ENCODE results near the gene TNS1. TPM values are rescaled to one million over a fixed set of nuclear protein-coding genes. Genes with fewer than 3 reads are reported as not detected.

The TNS1 gene
- total RNA-seq, 2 donors from 2014 or later = 0.27 to 5.1 TPM

DNA sequence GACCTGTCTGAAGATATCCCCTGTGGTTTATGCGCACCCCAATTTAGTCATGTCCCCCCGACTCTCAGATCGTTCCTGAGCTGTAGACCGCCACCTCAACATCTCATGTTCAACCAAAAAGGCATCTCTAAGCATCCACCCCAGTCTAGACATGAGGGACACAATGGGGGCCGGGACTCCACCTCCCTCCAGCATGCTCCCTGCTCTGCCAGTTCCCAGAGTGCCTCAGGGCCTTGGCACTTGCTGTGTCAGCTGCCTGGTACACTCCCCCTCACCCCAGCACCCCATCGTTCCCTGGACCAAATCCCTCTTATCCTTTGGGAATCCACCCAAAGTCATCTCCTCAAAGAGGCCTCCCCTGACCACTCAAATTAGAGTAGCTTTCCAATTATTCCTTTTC lies 22.2 kb downstream of the TNS1 start:
- Mint-ChIP-seq H3K27ac (peak overlapping the region in 1 of 2 donors; percentile 72), H3K9me3 (no peaks in the 10 kb centered on the region), H3K36me3 (no peaks in the 10 kb centered on the region)
- DNase-seq (ENCODE audit: low spot score in 2 of 2) = no peak
- ATAC-seq = no peak

DNA sequence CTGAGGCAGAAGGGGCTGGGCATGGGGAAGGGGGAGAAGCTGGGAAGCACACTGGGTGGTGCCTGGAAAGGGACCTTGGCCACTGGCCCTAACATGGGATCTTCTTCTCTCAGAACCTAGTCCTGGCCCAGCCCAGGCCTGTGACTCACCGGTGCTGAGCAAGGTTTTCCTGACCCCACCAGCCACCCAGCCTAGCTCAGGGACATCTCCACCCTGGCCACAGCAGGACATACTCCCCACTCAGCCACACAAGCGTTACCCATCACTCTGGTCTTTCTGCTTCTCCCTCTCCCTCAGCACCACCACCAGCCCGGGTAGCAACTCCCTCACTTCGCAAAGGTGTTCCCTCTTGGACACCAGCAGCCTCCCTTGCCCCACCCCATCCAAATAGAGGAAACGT lies 22.8 kb downstream of the TNS1 start:
- ATAC-seq = no peak

DNA sequence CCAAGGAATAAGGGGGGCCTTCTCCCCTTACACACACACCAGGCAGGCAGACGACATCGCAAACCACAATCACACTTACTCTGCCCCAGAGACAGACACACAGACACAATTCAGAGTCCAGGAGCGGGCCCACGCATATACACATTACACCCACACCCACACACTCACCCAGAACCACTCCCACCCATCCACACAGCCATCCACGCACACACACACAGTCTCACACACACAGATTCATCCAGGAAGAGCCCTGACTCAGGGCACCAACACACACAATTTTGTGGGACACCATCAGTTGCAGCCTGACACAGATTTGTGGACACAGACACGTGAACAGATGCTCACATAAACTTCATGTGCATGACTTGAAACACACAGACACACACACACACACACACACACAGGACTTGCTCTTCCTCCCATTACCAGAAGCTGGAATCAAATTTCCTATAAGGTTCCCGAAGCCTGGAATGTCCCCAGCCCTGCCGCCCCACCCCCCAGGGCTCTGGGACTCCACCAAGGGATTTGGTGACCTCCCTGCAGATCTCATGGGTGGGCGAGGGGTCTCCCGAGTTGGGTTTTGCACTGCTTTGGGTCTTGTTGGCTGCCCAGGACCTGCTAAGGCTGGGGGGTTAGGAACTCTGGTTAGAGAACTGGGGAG lies 23.5 kb downstream of the TNS1 start:
- DNase-seq (ENCODE audit: low spot score in 2 of 2) (no peak), ATAC-seq (no peak)
- Mint-ChIP-seq H3K36me3 (no peaks in the 10 kb centered on the region), H3K27ac (no peak overlapping the region), H3K9me3 (no peaks in the 10 kb centered on the region)

More for the DNA sequence above, 22.8 kb downstream of the TNS1 start:
- Mint-ChIP-seq H3K36me3 (no peaks in the 10 kb centered on the region), H3K9me3 (no peaks in the 10 kb centered on the region), H3K27ac (no peak overlapping the region)
- DNase-seq (ENCODE audit: low spot score in 2 of 2) = no peak

DNA sequence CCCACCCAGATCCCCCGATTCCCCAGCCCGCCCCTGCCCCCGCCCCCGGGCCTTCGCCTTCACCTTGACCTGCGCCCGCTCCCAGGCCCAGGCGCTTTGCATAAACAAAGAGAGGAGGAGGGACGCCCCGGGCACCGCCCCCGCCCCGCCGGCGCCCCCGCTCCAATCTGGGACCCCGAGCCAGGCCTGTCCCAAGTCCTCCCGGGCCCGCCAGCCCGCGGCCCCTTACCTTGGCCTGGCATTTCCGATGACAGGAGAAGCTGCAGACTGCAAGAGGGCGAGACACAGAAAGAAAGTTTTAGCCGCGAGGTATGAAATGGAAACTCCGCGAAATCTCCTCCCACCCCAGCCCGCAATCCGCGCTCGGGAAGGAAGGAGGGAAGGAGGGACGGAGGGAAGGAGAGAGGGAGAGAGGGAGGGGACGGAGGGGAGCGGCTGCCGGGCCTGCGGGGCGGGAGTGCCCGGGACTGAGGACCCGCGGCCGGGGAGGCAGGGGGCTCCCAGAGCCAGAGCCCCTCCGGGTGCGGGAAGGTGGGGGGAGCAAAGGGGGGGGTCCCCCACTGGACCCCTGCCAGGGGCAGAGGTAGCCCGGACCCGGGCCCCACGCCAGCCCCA lies 24.2 kb downstream of the TNS1 start:
- no peak for ATAC-seq
- DNase-seq (ENCODE audit: low spot score in 2 of 2) = no peak
- H3K27ac Mint-ChIP-seq = no peak overlapping the region
- no peaks in the 10 kb centered on the region for H3K36me3 Mint-ChIP-seq
- H3K9me3 Mint-ChIP-seq = no peaks in the 10 kb centered on the region

DNA sequence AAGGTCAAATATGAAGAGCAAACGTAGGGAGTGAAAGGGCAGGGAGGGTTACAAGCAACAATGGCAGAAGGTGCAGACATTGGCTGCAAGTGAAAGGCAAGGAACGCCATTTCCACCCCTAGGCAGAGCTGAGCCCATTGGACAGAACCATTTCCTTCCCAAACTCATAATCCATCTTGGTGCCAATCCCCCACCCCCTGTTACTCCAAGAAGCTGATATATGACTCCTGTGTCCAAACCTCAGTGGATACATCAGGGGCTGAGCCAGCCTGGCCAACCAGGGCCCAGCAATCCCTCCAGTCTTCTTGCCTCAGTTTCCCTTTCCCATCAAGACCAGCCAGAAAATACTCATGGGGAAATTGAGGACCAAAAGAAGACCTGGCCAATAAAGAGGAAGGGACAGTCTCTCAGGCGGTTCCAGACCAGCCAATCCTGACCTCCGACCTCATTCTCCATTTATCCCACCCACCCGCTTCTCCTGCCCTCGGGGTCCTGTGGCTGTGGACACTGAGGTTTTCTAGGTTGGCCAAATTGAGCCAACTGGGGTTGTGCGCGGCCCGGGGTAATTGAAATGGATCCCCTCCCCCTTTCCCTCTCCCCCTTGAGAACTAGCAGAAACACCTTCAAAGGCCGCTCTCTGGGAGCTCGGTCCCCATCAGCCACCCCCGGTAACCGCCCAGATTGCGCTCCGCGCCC lies 24.8 kb downstream of the TNS1 start:
- H3K36me3 Mint-ChIP-seq = no peaks in the 10 kb centered on the region
- ATAC-seq = no peak
- H3K27ac Mint-ChIP-seq = no peak overlapping the region
- DNase-seq (ENCODE audit: low spot score in 2 of 2) = no peak
- no peaks in the 10 kb centered on the region for H3K9me3 Mint-ChIP-seq

DNA sequence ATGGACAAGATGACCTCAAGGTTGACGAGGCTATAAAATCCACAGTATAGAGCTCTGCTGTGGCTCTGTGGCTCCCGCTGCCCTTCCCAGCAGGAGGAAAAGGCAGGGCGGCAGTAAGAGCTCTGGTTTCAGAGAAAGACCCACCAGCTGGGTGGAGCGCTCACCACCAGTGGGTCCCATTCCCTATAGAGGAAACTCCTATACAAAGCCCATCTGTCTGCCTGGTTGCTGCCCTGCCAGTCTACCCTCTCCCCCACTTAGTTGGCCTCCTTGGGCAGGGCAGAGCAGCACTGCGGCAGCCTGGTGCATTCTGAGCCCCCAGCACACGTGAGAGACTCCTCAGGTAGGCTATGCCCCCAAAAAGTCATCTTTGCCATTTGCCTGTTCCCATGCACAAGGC lies 26.5 kb downstream of the TNS1 start:
- DNase-seq (ENCODE audit: low spot score in 2 of 2) = no peak
- Mint-ChIP-seq H3K27ac (no peak overlapping the region), H3K36me3 (no peaks in the 10 kb centered on the region), H3K9me3 (no peaks in the 10 kb centered on the region)
- no peak for ATAC-seq

DNA sequence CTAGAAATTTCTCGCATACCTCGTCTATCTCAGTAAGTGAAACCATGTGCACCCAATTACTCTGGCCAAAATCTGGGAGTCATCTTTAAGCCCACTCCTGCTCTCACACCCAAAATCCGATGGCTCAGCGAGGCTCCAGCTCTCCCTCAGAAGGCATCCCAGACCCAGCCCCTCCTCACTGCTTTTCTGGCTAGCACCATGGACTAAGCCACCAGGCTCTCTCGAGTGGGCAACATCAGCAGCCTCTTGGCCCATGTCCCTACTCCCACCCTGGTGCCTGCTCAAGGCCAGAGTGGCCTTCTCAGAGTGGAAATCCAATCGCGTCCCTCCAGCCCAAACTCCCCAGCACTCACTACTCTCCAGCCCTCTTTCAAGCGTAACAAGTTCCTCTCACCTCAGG lies 27.2 kb downstream of the TNS1 start:
- Mint-ChIP-seq H3K36me3 (no peaks in the 10 kb centered on the region), H3K9me3 (no peaks in the 10 kb centered on the region), H3K27ac (no peak overlapping the region)
- DNase-seq (ENCODE audit: low spot score in 2 of 2) (no peak), ATAC-seq (no peak)

DNA sequence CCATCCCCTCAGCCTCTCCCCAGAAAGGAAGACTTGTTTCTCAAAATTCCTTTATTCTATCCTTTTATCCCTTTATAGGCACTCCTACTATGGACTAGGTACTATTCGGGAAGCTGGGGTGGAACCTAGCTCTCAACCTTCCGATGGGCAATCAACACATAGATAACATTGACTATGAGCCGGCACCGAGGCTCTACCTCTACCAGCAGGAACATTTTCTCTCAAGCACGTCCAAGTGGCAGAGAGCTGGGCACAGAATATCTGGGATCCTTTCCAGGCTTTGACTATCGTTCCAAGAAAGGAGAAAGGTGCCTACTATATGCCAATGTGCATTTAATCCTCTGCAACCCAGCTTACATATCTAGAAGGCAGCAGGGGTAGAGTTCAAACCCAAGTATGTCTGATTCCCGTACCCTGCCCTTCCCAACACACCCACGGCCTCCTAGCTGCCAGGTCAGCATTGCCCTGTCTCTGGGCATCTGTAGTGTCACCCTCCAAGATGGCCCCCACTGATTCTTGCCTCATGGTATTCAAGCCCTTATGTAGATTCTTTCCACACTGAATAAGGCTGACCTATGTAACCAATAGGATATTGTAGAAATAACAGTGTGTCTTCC lies 28.3 kb downstream of the TNS1 start:
- peaks cover 0 to 5% of the 10 kb centered on the region in 2 donors for H3K9me3 Mint-ChIP-seq
- ATAC-seq (no peak), DNase-seq (ENCODE audit: low spot score in 2 of 2) (no peak)
- no peaks in the 10 kb centered on the region for H3K36me3 Mint-ChIP-seq
- H3K27ac Mint-ChIP-seq = no peak overlapping the region

DNA sequence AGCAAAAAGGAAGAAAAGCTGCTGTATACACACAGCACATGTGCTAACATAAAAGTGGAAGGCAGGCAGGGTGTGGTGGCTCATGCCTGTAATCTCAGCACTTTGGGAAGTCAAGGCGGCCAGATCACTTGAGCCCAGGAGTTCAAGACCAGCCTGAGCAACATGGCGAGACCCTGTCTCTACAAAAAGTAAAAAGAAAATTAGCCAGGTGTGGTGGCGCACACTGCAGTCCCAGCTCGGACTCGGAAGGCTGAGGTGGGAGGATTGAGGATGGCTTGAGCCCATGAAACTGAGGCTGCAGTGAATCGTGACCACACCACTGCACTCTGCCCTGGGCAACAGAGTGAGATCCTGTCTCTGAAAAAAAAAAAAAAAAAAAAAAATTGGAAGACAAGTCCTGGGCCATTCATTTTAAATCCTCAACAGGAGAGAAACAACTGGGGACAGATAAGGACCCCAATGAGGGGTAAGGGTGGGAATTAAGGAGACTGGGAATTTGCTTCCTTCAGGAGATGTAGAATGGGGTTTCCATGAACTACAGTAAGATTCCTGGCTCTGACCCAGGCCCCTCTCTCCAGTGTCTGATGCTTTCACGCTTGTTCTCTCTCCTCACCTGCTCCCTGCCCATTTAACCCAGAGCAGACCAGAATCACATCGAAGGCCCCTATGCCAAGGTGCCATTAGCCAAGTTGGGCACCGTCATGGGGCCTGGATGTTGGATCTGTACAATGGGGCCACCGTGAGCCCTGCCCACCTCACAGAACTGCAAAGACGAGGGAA lies 29.6 kb downstream of the TNS1 start:
- peaks cover 0 to 7% of the 10 kb centered on the region in 2 donors for H3K9me3 Mint-ChIP-seq
- ATAC-seq = no peak
- no peaks in the 10 kb centered on the region for H3K36me3 Mint-ChIP-seq
- no peak for DNase-seq (ENCODE audit: low spot score in 2 of 2)
- H3K27ac Mint-ChIP-seq = no peak overlapping the region

DNA sequence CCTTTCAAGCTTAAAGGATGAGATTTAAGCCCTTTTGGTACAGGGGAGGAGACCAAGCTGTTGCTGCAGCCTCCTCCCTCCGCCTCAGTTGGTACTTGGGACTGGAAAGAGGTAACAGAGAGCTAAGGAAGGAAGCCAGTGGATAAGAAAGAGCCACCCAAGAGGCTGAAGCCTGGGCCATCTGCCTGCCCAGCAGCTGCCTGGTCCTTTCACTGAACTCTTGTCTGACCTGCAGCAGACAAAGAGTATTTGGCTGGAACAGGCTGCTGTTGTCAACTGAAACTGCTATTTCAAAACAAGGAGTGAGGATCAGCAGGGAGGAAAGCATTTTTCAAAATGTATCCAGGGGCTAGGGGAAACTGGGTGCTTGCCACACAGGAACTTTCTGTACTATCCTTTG lies 30.3 kb downstream of the TNS1 start:
- Mint-ChIP-seq H3K27ac (no peak overlapping the region), H3K36me3 (no peaks in the 10 kb centered on the region), H3K9me3 (peaks cover 0 to 7% of the 10 kb centered on the region in 2 donors)
- no peak for ATAC-seq
- DNase-seq (ENCODE audit: low spot score in 2 of 2) = no peak

DNA sequence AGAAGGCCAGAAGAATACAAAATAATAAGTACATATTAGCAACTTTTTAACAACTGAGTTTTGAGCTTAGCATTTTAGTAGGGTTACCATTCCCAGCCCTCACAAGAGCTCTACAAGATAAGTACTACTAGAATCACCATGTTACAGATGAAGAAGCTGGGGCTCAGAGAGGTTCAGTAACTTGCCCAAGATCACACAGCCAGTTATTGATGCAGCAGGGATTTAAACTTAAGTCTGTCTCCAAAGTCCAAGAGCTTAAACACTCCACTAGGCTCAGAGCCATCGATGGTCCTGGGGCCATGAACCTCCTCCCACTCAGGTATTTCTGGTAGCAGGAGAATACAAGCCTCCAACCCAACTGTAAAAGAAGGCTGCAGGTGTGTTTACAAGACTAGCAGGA lies 30.8 kb downstream of the TNS1 start:
- Mint-ChIP-seq H3K36me3 (no peaks in the 10 kb centered on the region), H3K9me3 (peaks cover 0 to 7% of the 10 kb centered on the region in 2 donors), H3K27ac (no peak overlapping the region)
- no peak for ATAC-seq
- DNase-seq (ENCODE audit: low spot score in 2 of 2) = no peak

DNA sequence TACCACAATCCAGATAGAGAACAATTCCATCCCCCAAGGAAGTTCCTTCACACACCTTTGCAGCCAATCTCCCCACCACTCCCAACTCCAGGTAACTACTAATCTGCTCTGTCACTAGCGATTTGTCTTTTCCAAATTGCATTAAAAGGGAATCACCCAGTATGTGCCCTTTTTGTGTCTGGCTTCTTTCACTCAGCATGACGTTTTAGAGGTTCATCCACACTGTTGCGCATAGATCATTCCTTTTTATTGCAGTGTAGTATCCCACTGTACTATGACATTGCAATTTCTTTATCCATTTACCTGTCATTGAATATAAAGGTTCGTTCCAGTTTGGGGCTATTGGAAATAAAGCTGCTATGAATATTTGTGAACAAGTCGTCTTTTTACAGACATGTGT lies 31.6 kb downstream of the TNS1 start:
- H3K9me3 Mint-ChIP-seq = peaks cover 0 to 7% of the 10 kb centered on the region in 2 donors
- ATAC-seq = no peak

DNA sequence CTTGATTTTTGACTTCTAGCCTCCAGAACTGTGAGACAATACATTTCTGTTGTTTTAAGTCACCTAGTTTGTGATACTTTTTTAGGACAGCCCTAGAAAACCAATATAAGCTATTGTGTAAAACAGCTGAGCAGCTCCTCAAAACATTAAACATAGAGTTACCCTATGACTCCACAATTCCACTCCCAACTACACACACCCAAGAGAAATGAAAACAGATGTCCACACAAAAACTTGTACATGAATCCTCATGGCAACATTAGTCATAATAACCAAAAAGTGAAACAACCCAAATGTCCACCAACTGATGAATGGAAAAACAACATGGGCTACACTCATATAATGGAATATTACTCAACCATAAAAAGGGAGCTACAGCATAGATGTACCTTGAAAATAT lies 32.6 kb downstream of the TNS1 start:
- no peak overlapping the region for H3K27ac Mint-ChIP-seq
- ATAC-seq (no peak), DNase-seq (ENCODE audit: low spot score in 2 of 2) (no peak)
- peaks cover 0 to 7% of the 10 kb centered on the region in 2 donors for H3K9me3 Mint-ChIP-seq
- H3K36me3 Mint-ChIP-seq = no peaks in the 10 kb centered on the region

More for the DNA sequence above, 31.6 kb downstream of the TNS1 start:
- Mint-ChIP-seq H3K36me3 (no peaks in the 10 kb centered on the region), H3K27ac (no peak overlapping the region)
- no peak for DNase-seq (ENCODE audit: low spot score in 2 of 2)

DNA sequence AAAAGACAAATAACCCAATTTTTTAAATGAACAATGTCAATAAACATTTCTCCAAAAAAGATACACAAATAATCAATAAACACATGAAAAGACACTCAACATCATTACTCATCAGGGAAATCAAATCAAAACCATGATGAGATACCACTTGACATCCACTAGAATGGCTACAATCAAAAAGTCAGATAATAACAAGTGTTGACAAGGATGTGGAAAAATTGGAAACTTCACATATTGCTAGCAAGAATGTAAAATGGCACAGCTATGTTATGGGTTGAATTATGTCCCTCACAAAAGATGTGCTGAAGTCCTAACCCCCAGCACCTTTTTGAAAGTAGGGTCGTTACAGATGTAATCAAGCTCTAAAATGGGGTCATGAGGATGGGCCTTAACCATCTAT lies 33.2 kb downstream of the TNS1 start:
- Mint-ChIP-seq H3K9me3 (peaks cover 0 to 7% of the 10 kb centered on the region in 2 donors), H3K36me3 (no peaks in the 10 kb centered on the region), H3K27ac (no peak overlapping the region)
- no peak for ATAC-seq
- no peak for DNase-seq (ENCODE audit: low spot score in 2 of 2)

DNA sequence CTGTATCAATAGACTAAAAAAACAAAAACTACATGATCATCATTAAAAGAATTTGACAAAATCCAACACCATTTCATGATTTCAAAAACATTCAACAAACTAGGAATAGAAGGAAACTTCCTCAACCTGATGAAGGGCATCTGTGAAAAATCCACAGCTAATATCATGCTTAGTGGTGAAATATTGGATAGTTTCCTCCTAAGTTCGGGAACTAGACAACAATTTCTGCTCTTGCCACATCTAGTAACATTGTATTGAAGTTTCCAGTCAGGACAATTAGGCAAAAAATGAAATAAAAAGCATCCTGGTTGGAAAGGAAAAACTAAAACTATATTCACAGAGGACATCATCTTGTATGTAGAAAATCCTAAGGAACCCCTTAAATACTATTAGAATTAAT lies 34.8 kb downstream of the TNS1 start:
- no peaks in the 10 kb centered on the region for H3K36me3 Mint-ChIP-seq
- no peak for DNase-seq (ENCODE audit: low spot score in 2 of 2)
- no peak overlapping the region for H3K27ac Mint-ChIP-seq
- peaks cover 0 to 7% of the 10 kb centered on the region in 2 donors for H3K9me3 Mint-ChIP-seq
- no peak for ATAC-seq

DNA sequence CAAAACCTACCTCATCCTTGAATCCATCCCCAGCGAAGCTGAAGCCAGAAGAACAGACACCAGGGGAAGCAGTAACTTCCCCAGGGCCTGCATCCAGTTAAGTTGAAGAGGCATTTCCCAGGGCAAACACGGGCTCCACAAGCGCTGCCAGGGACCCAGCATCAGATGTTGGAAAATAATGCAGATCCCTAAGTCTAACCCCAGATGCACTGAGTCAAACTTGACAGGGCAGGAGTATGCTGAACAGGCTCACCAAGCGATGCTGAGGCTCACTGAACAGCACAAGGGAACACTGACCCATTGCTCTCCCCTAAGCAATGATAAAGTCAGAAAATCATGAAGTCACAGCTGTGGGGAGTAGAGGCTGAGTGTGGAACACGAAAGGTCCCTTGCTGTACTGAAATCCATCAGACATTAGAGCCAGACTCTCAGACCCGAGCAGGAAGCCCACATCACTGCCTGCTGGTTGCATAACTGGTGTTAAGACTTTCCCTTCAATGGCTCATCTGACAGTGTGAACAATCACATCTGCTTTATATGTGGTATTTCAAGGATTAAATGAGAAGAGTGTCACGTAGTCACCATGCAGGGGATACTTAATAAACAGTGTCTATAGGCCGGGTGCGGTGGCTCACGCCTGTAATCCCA lies 36.2 kb downstream of the TNS1 start:
- ATAC-seq (no peak), DNase-seq (ENCODE audit: low spot score in 2 of 2) (no peak)
- H3K9me3 Mint-ChIP-seq = peaks cover 0 to 7% of the 10 kb centered on the region in 2 donors
- no peaks in the 10 kb centered on the region for H3K36me3 Mint-ChIP-seq
- H3K27ac Mint-ChIP-seq = no peak overlapping the region
